Transverse colon (tissue), 4 donors: ENCODE data around the gene CPVL.

ENCODE experiments used
- EP300 ChIP-seq: sonication (generic); formaldehyde crosslinking; IDR thresholded peaks from one replicate; pipeline ENCODE4 v1.6.1; 2017; ENCODE audit warnings: antibody characterized with exemption, low read depth
- POLR2A ChIP-seq: fragments of 450-650 bp; IDR thresholded peaks from one replicate; pipeline ENCODE4 v1.6.1; 2016; ENCODE audit warnings: antibody characterized with exemption, mild to moderate bottlenecking, moderate library complexity
- POLR2AphosphoS5 ChIP-seq, 3 donors: sonication (generic); formaldehyde crosslinking; IDR thresholded peaks; one replicate each; pipeline ENCODE4 v1.6.1; 2016; ENCODE audit warnings: antibody characterized with exemption in 3 of 3
- TF ChIP-seq, protein P1 (sequence below), 5 experiments: fragments of 200-600 bp in 3 of 5; fragments of 450-650 bp in 2 of 5; sonication (generic) in 3 of 5; IDR thresholded peaks; 1 replicate in 2 of 5; 2 replicates in 3 of 5; pipeline ENCODE4 v1.5.1; 2016 to 2017; ENCODE audit warnings: antibody characterized with exemption in 5 of 5, inconsistent platforms in 3 of 5, mild to moderate bottlenecking in 2 of 5, moderate library complexity in 1 of 5

DNA sequence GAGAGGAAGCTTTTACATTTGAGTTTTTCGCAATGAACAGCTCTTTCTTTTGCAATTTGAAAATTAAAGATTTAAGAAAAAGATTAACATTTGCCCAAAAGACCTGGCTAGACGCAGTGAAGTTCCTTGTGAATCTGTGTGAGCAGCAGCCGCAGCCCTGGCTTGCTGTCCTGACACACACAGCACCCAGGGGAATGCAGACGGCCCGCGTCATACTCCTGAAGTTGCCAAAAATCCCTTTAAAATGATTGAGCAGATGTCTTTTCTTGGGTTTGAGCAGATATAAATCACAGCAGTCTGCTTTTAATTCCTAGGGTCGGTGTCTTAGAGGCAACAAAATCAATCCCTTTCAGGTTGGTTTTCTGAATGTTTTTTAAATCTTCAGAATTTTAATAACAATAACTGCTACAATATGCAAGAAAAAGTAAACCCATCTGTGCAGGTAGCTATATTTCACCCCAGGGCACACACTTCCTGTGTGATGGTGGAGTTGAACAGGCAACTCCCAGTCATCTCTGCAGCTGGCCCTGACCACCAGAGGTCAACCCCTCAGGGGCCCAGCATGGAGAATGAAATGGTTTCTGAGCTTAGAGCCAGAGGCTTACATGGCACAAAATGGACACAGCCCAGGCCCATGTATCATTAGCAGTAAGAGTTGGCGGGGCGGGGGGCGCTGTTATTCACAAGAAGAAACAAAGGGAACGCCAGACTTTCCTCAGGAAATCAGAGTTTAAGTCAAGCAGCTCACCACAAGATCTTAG is 156.0 kb downstream of the CPVL start:
- TF ChIP-seq, protein P1, sequence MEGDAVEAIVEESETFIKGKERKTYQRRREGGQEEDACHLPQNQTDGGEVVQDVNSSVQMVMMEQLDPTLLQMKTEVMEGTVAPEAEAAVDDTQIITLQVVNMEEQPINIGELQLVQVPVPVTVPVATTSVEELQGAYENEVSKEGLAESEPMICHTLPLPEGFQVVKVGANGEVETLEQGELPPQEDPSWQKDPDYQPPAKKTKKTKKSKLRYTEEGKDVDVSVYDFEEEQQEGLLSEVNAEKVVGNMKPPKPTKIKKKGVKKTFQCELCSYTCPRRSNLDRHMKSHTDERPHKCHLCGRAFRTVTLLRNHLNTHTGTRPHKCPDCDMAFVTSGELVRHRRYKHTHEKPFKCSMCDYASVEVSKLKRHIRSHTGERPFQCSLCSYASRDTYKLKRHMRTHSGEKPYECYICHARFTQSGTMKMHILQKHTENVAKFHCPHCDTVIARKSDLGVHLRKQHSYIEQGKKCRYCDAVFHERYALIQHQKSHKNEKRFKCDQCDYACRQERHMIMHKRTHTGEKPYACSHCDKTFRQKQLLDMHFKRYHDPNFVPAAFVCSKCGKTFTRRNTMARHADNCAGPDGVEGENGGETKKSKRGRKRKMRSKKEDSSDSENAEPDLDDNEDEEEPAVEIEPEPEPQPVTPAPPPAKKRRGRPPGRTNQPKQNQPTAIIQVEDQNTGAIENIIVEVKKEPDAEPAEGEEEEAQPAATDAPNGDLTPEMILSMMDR (IDR thresholded peaks at IDR 0.05), result no peak
- TF ChIP-seq EP300 (no peak), POLR2A (no peak), POLR2AphosphoS5 (IDR thresholded peaks at IDR 0.05) (no peak)
